Mucosa of stomach (tissue), 1 donor: ENCODE measurements around the gene MACROD2.

Experiments used
- H3K27me3 ChIP-seq: one replicate; pipeline ENCODE4 v1.7.0; 2013; ENCODE audit warnings: mild to moderate bottlenecking, low read length; ENCODE audit not compliant: control insufficient read depth, insufficient read depth
- H3K36me3 ChIP-seq: one replicate; pipeline ENCODE4 v1.7.0; 2013; ENCODE audit warnings: low read length; ENCODE audit not compliant: control insufficient read depth, insufficient read depth
- H3K4me1 ChIP-seq: one replicate; pipeline ENCODE4 v1.7.0; 2013; ENCODE audit warnings: mild to moderate bottlenecking, low read length; ENCODE audit not compliant: control insufficient read depth, insufficient read depth
- H3K4me3 ChIP-seq: one replicate; pipeline ENCODE4 v1.7.0; 2013; ENCODE audit warnings: low read length
- H3K9ac ChIP-seq: one replicate; pipeline ENCODE4 v1.7.0; 2013; ENCODE audit warnings: mild to moderate bottlenecking, low read length, moderate library complexity
- H3K9me3 ChIP-seq: one replicate; pipeline ENCODE4 v1.7.0; 2013; ENCODE audit warnings: mild to moderate bottlenecking, low read length, moderate library complexity; ENCODE audit not compliant: control insufficient read depth
- donor health status: Pancreatic carcinoma.

MACROD2 gene

DNA sequence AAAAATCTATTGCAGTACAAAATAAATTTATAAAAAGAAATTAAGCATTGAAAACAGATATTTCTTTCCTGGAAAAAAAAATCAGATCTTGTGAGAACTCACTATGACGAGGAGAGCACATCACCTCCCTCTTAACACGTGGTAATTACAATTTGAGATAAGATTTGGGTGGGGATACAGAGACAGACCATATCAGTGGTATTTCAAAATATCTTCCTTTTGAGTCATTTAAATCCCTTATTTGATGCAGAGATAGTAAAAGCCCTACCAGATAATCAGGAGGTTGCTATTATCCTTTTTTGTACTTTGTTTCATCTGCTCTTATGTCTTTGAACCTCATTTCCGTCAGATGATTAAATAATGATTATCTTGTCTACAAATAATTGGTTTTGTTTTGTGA lies 1777.5 kb downstream of the MACROD2 start:
- H3K36me3 ChIP-seq = no peaks in the 10 kb centered on the region
- no peak overlapping the region for H3K4me3 ChIP-seq
- H3K27me3 ChIP-seq = no peaks in the 10 kb centered on the region
- H3K4me1 ChIP-seq = peaks cover 4% of the 10 kb centered on the region
- no peak overlapping the region for H3K9ac ChIP-seq
- H3K9me3 ChIP-seq = no peaks in the 10 kb centered on the region

DNA sequence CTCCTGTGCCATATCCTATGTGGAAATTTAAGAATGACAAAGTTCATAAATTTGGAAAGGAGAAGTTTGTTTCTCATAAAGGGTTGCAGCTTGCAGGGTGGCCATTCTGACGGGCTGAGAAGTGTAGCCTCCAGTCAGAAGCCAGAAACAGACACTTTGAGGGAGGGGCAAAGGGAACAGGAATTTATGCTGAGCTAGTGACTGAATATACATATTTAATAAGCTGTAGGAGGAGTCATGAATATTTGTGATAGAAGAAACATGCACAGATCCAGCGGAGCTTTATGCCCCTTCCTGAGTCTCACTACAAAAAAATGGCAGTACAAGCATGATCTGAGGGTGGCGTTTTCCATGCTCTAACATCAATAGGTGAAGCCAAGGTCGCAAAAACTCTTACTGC lies 1779.6 kb downstream of the MACROD2 start:
- Histone ChIP-seq H3K36me3 (no peaks in the 10 kb centered on the region), H3K27me3 (no peaks in the 10 kb centered on the region), H3K4me3 (no peak overlapping the region), H3K4me1 (peaks cover 4% of the 10 kb centered on the region), H3K9me3 (no peaks in the 10 kb centered on the region), H3K9ac (no peak overlapping the region)

DNA sequence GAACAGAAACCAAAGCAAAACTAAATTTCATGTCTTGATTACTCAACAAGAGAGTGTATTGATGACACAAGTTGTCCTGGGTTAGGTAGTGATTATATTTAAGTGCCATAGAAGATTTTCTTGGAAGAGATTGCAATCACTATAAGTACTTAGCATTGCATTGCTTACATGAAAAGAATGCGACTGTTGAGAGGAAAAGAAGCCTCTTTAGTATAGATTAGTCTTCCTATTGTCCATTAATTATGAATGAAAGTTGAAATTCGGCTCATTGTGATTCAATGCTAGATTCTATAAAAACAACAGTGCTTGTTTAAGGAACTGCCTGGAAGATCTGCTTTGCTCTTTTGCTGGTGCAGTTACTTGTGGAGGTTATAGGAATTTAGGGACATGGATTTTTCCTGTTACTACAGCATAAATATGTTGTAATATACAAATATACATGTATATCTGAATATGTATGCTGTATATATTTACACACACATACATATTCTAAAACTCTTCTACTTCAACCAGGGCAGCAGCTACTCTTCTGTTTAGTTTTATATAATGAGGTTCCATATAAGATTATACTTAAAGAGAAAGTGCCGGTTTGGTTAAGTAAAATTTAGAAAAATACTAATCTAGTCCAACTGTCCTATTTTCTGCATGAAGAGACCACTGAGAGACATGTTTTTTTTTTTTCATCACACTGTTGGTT lies 1781.6 kb downstream of the MACROD2 start:
- no peaks in the 10 kb centered on the region for H3K4me1 ChIP-seq
- no peaks in the 10 kb centered on the region for H3K27me3 ChIP-seq
- H3K9ac ChIP-seq = no peak overlapping the region
- H3K9me3 ChIP-seq = no peaks in the 10 kb centered on the region
- no peak overlapping the region for H3K4me3 ChIP-seq
- no peaks in the 10 kb centered on the region for H3K36me3 ChIP-seq

DNA sequence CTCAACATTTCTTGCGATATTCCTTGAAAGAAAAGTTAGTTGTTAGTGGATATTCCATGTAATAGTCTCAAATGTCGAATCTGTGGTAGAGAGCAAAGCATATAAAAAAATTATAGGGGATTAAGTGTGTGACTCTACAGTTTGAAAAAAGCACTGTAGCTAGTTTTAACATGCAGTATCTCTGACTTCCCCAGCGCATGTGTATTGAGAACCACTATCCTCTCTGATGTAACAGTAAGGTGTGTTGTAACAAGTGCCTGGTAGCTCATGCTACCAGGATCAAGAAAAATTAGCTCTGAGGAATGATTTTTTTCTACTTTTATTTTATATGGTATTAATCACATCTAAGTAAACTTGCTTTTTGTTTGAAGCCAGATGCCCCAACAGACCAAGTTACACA lies 1788.7 kb downstream of the MACROD2 start:
- Histone ChIP-seq H3K4me1 (peaks cover 1% of the 10 kb centered on the region), H3K36me3 (no peaks in the 10 kb centered on the region), H3K9ac (no peak overlapping the region), H3K4me3 (no peak overlapping the region), H3K27me3 (no peaks in the 10 kb centered on the region), H3K9me3 (no peaks in the 10 kb centered on the region)

DNA sequence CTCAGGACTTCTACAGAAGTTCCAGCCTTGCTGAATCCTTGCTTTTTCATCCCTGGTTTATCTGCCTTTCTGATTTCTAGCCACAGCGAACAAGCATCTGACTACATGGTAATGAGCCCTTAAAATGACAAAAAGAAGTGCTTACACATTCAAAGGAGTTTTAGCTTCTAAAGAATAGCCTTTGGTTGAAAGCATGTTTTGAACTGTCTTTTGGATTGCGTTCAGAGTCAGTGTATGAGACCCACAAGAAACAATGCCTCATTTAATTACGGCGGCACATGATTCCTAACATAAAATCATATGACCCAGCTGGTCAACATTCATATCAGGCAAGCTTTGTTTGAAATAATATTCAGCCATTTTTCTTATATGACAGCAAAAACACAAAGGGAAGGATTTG lies 1793.8 kb downstream of the MACROD2 start:
- Histone ChIP-seq H3K27me3 (no peaks in the 10 kb centered on the region), H3K4me3 (no peak overlapping the region), H3K9me3 (no peaks in the 10 kb centered on the region)

DNA sequence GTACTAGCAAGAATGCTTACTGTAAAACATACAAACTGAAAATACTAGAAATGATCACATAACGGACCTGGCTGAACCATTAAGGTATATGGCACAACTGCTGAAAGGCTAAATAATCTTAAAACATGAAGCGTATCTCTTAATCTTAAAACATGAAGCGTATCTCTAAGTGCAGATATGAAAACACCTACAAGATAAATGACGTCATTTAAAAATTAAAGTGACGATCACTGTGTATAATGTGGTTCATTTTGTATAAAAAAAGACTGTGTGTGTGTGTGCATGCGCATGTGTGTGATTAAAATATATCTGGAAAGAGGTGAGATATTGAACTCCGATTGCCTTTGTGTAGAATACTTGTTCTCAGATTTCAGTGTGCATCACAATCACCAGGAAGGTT lies 1797.5 kb downstream of the MACROD2 start:
- Histone ChIP-seq H3K9ac (no peak overlapping the region), H3K9me3 (no peaks in the 10 kb centered on the region), H3K36me3 (no peaks in the 10 kb centered on the region), H3K4me3 (no peak overlapping the region), H3K4me1 (peaks cover 4% of the 10 kb centered on the region), H3K27me3 (no peaks in the 10 kb centered on the region)

More for the DNA sequence above, 1793.8 kb downstream of the MACROD2 start:
- Histone ChIP-seq H3K36me3 (no peaks in the 10 kb centered on the region), H3K4me1 (peaks cover 4% of the 10 kb centered on the region), H3K9ac (no peak overlapping the region)

DNA sequence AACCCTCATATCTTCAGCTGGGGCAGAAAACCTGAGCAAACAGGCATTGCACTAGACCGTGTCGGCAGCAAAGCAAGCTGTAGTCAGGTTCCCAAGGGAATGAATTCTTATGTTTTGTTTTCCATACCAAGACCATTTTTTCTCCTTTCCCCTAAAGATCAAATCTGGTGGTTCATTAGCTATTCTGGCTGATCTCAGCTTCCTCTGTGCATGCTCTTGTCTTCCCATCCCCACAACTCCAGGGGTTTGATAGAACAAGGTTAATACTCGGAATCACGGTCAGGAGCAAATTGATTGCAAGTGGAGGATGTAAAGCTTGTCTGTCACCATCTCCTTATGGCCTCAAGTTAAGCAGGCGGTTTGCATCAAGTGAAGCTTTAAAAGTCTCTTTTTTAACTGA lies 1799.1 kb downstream of the MACROD2 start:
- Histone ChIP-seq H3K4me1 (no peaks in the 10 kb centered on the region), H3K27me3 (no peaks in the 10 kb centered on the region), H3K4me3 (no peak overlapping the region), H3K9ac (no peak overlapping the region), H3K9me3 (no peaks in the 10 kb centered on the region), H3K36me3 (no peaks in the 10 kb centered on the region)

DNA sequence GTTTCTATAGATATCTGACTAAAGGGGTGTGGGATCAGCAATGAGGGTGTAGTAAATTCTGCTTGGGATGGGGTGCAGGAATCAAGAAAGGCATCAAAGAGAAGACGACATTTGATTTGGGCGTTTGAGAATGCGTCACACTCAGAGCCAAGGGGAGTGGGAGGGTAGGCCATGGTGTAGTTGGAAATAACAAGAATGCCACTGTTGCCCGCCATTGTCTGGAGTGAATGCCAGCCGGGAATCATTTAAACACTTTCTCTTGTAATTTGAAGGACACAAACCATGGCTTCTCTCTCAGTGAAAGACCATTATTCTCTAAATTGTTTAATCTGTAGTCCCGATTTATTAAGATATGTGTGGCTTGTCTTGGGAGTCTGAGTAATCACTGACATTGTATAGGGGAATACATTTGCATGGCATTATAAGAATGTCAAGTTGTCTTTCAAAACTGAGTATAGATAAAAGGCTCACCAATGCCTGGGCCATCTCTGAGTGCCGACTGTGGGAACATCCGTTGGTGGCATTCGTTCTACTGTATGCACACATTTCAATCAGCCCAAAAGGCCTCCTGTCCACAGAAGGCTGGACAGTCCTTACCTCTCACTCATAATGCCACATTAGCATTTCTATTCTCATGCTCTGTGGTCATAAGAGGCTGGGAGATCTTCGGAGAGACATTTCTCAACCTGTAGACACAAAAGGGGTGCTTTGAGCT lies 1800.1 kb downstream of the MACROD2 start:
- H3K27me3 ChIP-seq = no peaks in the 10 kb centered on the region
- no peaks in the 10 kb centered on the region for H3K36me3 ChIP-seq
- H3K4me1 ChIP-seq = no peaks in the 10 kb centered on the region
- H3K9me3 ChIP-seq = no peaks in the 10 kb centered on the region
- H3K9ac ChIP-seq = no peak overlapping the region
- H3K4me3 ChIP-seq = no peak overlapping the region

- H3K9ac ChIP-seq = no peak overlapping the region
- H3K4me3 ChIP-seq = no peak overlapping the region
- no peaks in the 10 kb centered on the region for H3K9me3 ChIP-seq
- no peaks in the 10 kb centered on the region for H3K27me3 ChIP-seq
- H3K36me3 ChIP-seq = no peaks in the 10 kb centered on the region
- no peaks in the 10 kb centered on the region for H3K4me1 ChIP-seq
Measured at GRCh38 chr20:15799871-15800270, 1804.6 kb downstream of the MACROD2 start.

DNA sequence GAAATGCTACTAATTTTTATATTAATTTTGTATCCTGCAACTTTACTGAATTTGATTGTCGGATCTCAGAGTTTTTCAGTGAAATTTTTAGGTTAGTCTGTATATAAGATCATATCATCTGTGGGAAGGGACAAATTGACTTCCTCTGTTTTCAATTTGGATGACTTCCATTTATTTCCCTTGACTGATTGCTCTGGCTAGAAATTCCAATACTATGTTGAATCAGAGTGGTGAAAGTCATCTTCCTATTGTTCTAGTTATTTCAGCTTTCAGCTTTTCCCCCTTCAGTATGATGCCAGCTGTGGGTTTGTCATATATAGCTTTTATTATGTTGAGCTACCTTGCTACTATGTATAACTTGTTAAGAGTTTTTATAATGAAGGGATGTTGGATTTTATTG lies 1806.7 kb downstream of the MACROD2 start:
- no peak overlapping the region for H3K4me3 ChIP-seq
- no peaks in the 10 kb centered on the region for H3K27me3 ChIP-seq
- no peaks in the 10 kb centered on the region for H3K9me3 ChIP-seq
- no peaks in the 10 kb centered on the region for H3K4me1 ChIP-seq
- no peak overlapping the region for H3K9ac ChIP-seq
- no peaks in the 10 kb centered on the region for H3K36me3 ChIP-seq

DNA sequence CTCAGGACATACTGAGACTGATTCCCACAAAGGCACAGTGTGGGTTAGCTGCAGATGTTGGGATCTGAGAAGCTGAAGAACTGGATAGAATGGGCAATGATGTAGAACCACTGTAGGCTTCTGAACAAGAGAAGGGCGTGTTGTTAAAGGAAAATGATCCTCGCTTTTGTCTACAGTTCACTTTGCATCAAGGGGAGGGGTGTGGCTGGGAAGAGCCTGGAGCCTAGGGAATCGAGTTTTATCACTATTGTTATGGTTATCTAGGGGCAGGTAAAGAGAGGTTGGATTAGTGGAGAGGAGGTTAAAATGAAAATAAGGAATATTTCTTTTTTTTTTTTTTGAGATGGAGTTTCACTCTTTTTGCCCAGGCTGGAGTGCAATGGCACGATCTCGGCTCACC lies 1809.8 kb downstream of the MACROD2 start:
- Histone ChIP-seq H3K27me3 (no peaks in the 10 kb centered on the region), H3K4me1 (no peaks in the 10 kb centered on the region), H3K9ac (no peak overlapping the region), H3K4me3 (no peak overlapping the region), H3K36me3 (no peaks in the 10 kb centered on the region), H3K9me3 (no peaks in the 10 kb centered on the region)

DNA sequence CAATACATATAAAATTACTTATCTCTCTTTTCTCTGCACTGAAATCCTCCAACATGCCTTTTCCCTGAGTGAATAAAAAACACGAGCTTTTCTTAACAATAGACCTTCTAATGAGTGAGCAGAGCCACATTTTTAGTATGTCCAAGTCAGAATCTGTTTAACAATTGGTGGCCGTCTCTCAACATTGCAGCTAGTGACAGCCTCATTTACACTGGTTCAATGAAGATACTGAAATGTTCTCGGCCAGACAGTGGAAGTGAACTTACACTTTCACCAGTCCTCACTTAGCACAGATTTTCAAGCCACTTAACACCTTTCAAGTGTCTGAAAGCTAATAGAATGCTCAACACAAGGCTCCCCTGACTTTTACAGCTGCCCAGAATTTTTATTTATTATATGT lies 1810.8 kb downstream of the MACROD2 start:
- H3K27me3 ChIP-seq = no peaks in the 10 kb centered on the region
- no peaks in the 10 kb centered on the region for H3K36me3 ChIP-seq
- H3K9me3 ChIP-seq = no peaks in the 10 kb centered on the region
- H3K4me3 ChIP-seq = no peak overlapping the region
- H3K9ac ChIP-seq = no peak overlapping the region
- no peaks in the 10 kb centered on the region for H3K4me1 ChIP-seq
